Measurements from ENCODE around the gene INSYN2B. TPM values are rescaled to one million over a fixed set of nuclear protein-coding genes. Genes with fewer than 3 reads are reported as not detected.

INSYN2B gene
- polyA plus RNA-seq, 1 donor (not counting 4 experiments of a cell fraction or from before 2014, with no cell fraction given) = 0.16 TPM

- Histone ChIP-seq H3K27ac (ENCODE audit: control insufficient read depth, insufficient read depth, low read length) (no peak overlapping the region), H3K4me1 (ENCODE audit: control insufficient read depth, extremely low read depth, insufficient read depth, low read length) (no peaks in the 10 kb centered on the region), H3K9me3 (ENCODE audit: control insufficient read depth, low read depth, low read length) (no peaks in the 10 kb centered on the region), H3K4me2 (ENCODE audit: control insufficient read depth, extremely low read depth, insufficient read depth, low read depth, low read length) (no peak overlapping the region), H3K9ac (ENCODE audit: control insufficient read depth, extremely low read depth, insufficient read depth, low read length) (no peak overlapping the region), H4K20me1 (ENCODE audit: control insufficient read depth, extremely low read depth, insufficient read depth, low read length) (no peaks in the 10 kb centered on the region), H3K4me3 (ENCODE audit: control insufficient read depth in 2 of 3, extremely low read depth in 1 of 3, insufficient read depth in 2 of 3, low read depth in 1 of 3, low read length in 3 of 3) (no peak overlapping the region), H3K36me3 (ENCODE audit: control insufficient read depth in 2 of 2, extremely low read depth in 1 of 2, insufficient read depth in 2 of 2, low read length in 2 of 2) (no peaks in the 10 kb centered on the region), H3K27me3 (ENCODE audit: control insufficient read depth, extremely low read depth, insufficient read depth, low read length) (no peaks in the 10 kb centered on the region), H2AFZ (ENCODE audit: control insufficient read depth, low read length) (no peak overlapping the region), H3K9me1 (ENCODE audit: control insufficient read depth, extremely low read depth, insufficient read depth, low read length) (no peaks in the 10 kb centered on the region), H3K79me2 (ENCODE audit: control insufficient read depth, insufficient read depth, low read length) (no peaks in the 10 kb centered on the region)
- dilution Hi-C loops (cut with MboI; ENCODE audit: extremely low pct_ligation_motif_present, low sequenced_read_pairs) = no loop called here
- TF ChIP-seq CTCF (optimal IDR thresholded peaks at IDR 0.05 in 1 of 3, IDR thresholded peaks at IDR 0.05 in 1 of 3, conservative IDR thresholded peaks at IDR 0.05 in 1 of 3; ENCODE audit: extremely low read depth in 1 of 3, insufficient read depth in 2 of 3, low read length in 3 of 3) (no peak), EZH2 (IDR thresholded peaks at IDR 0.05; ENCODE audit: low read length) (no peak)
- FAIRE-seq = no peak
- DNase-seq (ENCODE audit: low read depth, low spot score) = no peak
These were observed 28.1 kb upstream of the INSYN2B start for GRCh38 chr5:170008376-170008775.

DNA sequence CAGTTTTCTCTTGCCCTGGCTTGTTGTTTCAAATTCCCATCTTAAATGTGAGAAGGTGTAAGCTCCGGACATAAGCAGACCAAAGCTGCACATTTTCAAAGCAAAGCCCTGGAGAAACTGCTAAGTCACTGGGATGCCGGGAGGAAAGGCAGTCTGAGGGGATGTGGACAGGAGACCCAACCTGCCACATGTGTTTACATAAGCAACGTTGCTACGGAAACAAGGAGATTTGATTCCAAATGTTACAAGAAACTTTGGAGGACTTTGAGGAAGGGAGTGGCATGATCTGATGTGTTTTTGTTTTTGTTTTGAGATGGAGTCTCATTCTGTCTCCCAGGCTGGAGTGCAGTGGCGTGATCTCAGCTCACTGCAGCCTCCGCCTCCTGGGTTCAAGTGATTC is 25.7 kb upstream of the INSYN2B start:
- Histone ChIP-seq H3K27ac (ENCODE audit: control insufficient read depth, insufficient read depth, low read length) (no peak overlapping the region), H4K20me1 (ENCODE audit: control insufficient read depth, extremely low read depth, insufficient read depth, low read length) (no peaks in the 10 kb centered on the region), H3K4me1 (ENCODE audit: control insufficient read depth, extremely low read depth, insufficient read depth, low read length) (no peaks in the 10 kb centered on the region), H3K4me3 (ENCODE audit: control insufficient read depth in 2 of 3, extremely low read depth in 1 of 3, insufficient read depth in 2 of 3, low read depth in 1 of 3, low read length in 3 of 3) (no peak overlapping the region), H3K79me2 (ENCODE audit: control insufficient read depth, insufficient read depth, low read length) (no peaks in the 10 kb centered on the region), H3K9me1 (ENCODE audit: control insufficient read depth, extremely low read depth, insufficient read depth, low read length) (no peaks in the 10 kb centered on the region), H3K9me3 (ENCODE audit: control insufficient read depth, low read depth, low read length) (no peaks in the 10 kb centered on the region), H3K36me3 (ENCODE audit: control insufficient read depth in 2 of 2, extremely low read depth in 1 of 2, insufficient read depth in 2 of 2, low read length in 2 of 2) (no peaks in the 10 kb centered on the region), H3K4me2 (ENCODE audit: control insufficient read depth, extremely low read depth, insufficient read depth, low read depth, low read length) (no peak overlapping the region), H3K9ac (ENCODE audit: control insufficient read depth, extremely low read depth, insufficient read depth, low read length) (no peak overlapping the region), H2AFZ (ENCODE audit: control insufficient read depth, low read length) (no peak overlapping the region), H3K27me3 (ENCODE audit: control insufficient read depth, extremely low read depth, insufficient read depth, low read length) (no peaks in the 10 kb centered on the region)
- FAIRE-seq (no peak), DNase-seq (ENCODE audit: low read depth, low spot score) (no peak)
- dilution Hi-C loops (cut with MboI; ENCODE audit: extremely low pct_ligation_motif_present, low sequenced_read_pairs) = no loop called here
- TF ChIP-seq EZH2 (IDR thresholded peaks at IDR 0.05; ENCODE audit: low read length) (no peak), CTCF (optimal IDR thresholded peaks at IDR 0.05 in 1 of 3, IDR thresholded peaks at IDR 0.05 in 1 of 3, conservative IDR thresholded peaks at IDR 0.05 in 1 of 3; ENCODE audit: extremely low read depth in 1 of 3, insufficient read depth in 2 of 3, low read length in 3 of 3) (no peak)
